ENCODE measurements around the gene EIF4EBP3.

The EIF4EBP3 gene

GRCh38 chr5:140555747-140556312 is 8.4 kb downstream of the EIF4EBP3 start:
- no peak for DNase-seq (ENCODE audit: extremely low read depth, low read depth)
- peak overlapping the region; percentile 69 for H3K4me3 ChIP-seq (replicated peaks; ENCODE audit: low read depth, low read length)
- TF ChIP-seq CTCF (IDR thresholded peaks at IDR 0.05; ENCODE audit: low read depth, low read length, missing control alignments) = no peak

- H3K4me3 ChIP-seq (replicated peaks; ENCODE audit: low read depth, low read length) = peak overlapping the region; percentile 69
- TF ChIP-seq CTCF (IDR thresholded peaks at IDR 0.05; ENCODE audit: low read depth, low read length, missing control alignments) = no peak
- DNase-seq (ENCODE audit: extremely low read depth, low read depth) = no peak
These were observed 9.0 kb downstream of the EIF4EBP3 start for GRCh38 chr5:140556438-140556837.

- peak; percentile 65 for DNase-seq (ENCODE audit: extremely low read depth, low read depth)
- no peak for TF ChIP-seq CTCF (IDR thresholded peaks at IDR 0.05; ENCODE audit: low read depth, low read length, missing control alignments)
- H3K4me3 ChIP-seq (replicated peaks; ENCODE audit: low read depth, low read length) = peak within 1 kb of the TSS; percentile 69
These were observed 9.8 kb downstream of the EIF4EBP3 start, which contains the start of gene SRA1 for GRCh38 chr5:140557136-140557805. Gene SRA1 (minus strand): TSS chr5:140557473. CDS start chr5:140557452, 21 bp downstream.

GRCh38 chr5:140557965-140558364 is 10.5 kb downstream of the EIF4EBP3 start:
- no peak for TF ChIP-seq CTCF (IDR thresholded peaks at IDR 0.05; ENCODE audit: low read depth, low read length, missing control alignments)
- H3K4me3 ChIP-seq (replicated peaks; ENCODE audit: low read depth, low read length) = peak overlapping the region; percentile 69; the same call in 1 of the 2 replicates

GRCh38 chr5:140558542-140558941 is 11.1 kb downstream of the EIF4EBP3 start:
- no peak for DNase-seq (ENCODE audit: extremely low read depth, low read depth)
- H3K4me3 ChIP-seq (replicated peaks; ENCODE audit: low read depth, low read length) = no peak overlapping the region
- TF ChIP-seq CTCF (IDR thresholded peaks at IDR 0.05; ENCODE audit: low read depth, low read length, missing control alignments) = no peak

More at GRCh38 chr5:140557965-140558364, 10.5 kb downstream of the EIF4EBP3 start:
- DNase-seq (ENCODE audit: extremely low read depth, low read depth) = no peak

- no peak for DNase-seq (ENCODE audit: extremely low read depth, low read depth)
- no peak overlapping the region for H3K4me3 ChIP-seq (replicated peaks; ENCODE audit: low read depth, low read length)
These were observed 12.8 kb downstream of the EIF4EBP3 start for GRCh38 chr5:140560227-140560626.

More at GRCh38 chr5:140560227-140560626, 12.8 kb downstream of the EIF4EBP3 start:
- TF ChIP-seq CTCF (IDR thresholded peaks at IDR 0.05; ENCODE audit: low read depth, low read length, missing control alignments) = no peak
